ENCODE data around the gene TFDP3.

Gene TFDP3

GRCh38 chrX:133218329-133218728 lies at the start of gene TFDP3:
Gene TFDP3, minus strand, starts transcription at chrX:133218354. Its CDS starts 95 bp downstream, at chrX:133218259.
- Mint-ChIP-seq H3K9me3 (no peaks in the 10 kb centered on the region), H3K27ac (no peak within 1 kb of the TSS), H3K4me1 (ENCODE audit: low read depth) (no peaks in the 10 kb centered on the region), H3K4me3 (no peak within 1 kb of the TSS), H3K27me3 (ENCODE audit: low read depth) (no peaks in the 10 kb centered on the region), H3K36me3 (ENCODE audit: low read depth) (no peaks in the 10 kb centered on the region)
- no peak for DNase-seq (ENCODE audit: low spot score)

DNA sequence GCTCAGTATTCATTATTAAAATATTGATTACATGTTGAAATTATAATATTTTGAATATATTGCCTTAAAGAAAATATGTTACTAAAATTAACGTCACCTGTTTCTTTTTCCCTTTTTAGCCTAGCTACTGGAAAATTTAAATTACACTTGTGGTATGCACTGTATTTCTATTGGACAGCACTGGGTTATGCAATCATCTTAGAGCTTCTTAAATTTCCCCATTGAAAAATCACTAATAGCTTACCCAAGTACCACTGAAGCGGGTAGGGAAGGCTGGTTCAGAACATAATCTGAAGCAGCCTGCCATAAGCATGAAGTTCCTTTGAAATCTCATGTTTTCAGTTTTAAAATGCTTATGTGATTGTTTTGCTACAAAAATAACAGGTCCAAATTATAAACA lies 49.5 kb upstream of the TFDP3 start:
- Mint-ChIP-seq H3K4me1 (ENCODE audit: low read depth) (no peaks in the 10 kb centered on the region), H3K27ac (no peak overlapping the region), H3K27me3 (ENCODE audit: low read depth) (no peaks in the 10 kb centered on the region), H3K9me3 (no peaks in the 10 kb centered on the region), H3K36me3 (ENCODE audit: low read depth) (no peaks in the 10 kb centered on the region), H3K4me3 (no peak overlapping the region)
- no peak for DNase-seq (ENCODE audit: low spot score)

GRCh38 chrX:133265331-133265730 lies 47.2 kb upstream of the TFDP3 start:
- H3K4me3 Mint-ChIP-seq = no peak overlapping the region
- no peaks in the 10 kb centered on the region for H3K4me1 Mint-ChIP-seq (ENCODE audit: low read depth)
- no peaks in the 10 kb centered on the region for H3K36me3 Mint-ChIP-seq (ENCODE audit: low read depth)
- no peaks in the 10 kb centered on the region for H3K27me3 Mint-ChIP-seq (ENCODE audit: low read depth)
- H3K9me3 Mint-ChIP-seq = no peaks in the 10 kb centered on the region
- no peak overlapping the region for H3K27ac Mint-ChIP-seq
- DNase-seq (ENCODE audit: low spot score) = no peak

DNA sequence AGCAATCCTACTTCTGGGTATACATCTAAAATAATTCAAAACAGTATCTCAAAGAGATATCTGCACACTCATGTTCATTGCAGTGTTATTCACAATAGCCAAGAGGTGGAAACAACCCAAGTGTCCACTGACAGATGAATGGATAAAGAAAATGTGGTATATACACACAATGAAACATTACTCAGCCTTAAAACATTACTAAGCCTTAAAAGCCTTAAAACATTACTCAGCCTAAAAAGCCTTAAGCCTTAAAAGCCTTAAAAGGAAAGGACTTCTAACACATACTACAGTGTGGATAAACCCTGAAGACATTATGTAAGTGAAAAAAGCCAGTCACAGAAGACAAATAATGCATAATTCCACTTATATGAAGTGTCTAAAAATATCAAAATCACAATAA lies 40.3 kb upstream of the TFDP3 start:
- DNase-seq (ENCODE audit: low spot score) = no peak
- Mint-ChIP-seq H3K9me3 (no peaks in the 10 kb centered on the region), H3K27me3 (ENCODE audit: low read depth) (no peaks in the 10 kb centered on the region), H3K4me3 (no peak overlapping the region), H3K36me3 (ENCODE audit: low read depth) (no peaks in the 10 kb centered on the region), H3K27ac (no peak overlapping the region), H3K4me1 (ENCODE audit: low read depth) (no peaks in the 10 kb centered on the region)

DNA sequence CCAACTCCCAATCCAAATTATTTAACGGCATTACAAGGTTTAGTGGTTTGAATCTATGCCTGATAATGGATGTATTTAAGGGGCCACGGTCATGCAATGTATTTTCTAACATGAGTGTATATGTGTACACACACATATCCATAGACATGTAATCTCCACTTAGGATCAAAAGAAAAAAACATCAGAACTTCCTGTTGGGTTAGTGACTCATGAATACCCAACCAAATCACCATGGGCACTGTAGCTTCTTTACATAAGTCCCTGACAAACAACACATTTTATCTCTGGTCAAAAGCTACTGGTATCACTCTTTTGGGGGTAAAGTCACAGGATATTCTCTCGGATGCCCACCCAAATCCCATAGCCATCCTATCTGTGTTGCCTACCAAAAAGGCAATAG lies 36.5 kb upstream of the TFDP3 start:
- Mint-ChIP-seq H3K4me1 (ENCODE audit: low read depth) (no peaks in the 10 kb centered on the region), H3K27ac (no peak overlapping the region), H3K4me3 (no peak overlapping the region), H3K9me3 (no peaks in the 10 kb centered on the region), H3K36me3 (ENCODE audit: low read depth) (no peaks in the 10 kb centered on the region), H3K27me3 (ENCODE audit: low read depth) (no peaks in the 10 kb centered on the region)
- DNase-seq (ENCODE audit: low spot score) = no peak

DNA sequence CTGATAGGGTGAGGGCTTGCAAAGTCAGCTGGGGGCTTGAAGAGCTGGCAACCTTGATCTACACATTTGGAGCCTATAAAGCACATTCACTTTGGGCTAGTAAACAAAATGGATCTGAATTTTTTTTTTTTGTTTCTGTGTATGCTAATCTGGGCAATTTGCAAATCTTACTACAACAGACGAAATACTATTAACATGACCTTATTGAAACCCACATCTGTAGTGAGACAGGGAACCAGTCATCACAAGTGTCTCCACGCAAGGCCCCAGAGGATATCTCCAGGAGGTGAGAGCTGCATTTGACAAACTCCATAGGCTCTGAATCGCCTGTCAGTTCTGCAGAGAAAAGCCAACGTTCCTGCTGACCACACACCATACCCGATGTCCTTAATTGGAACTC lies 33.0 kb upstream of the TFDP3 start:
- DNase-seq (ENCODE audit: low spot score) = no peak
- H3K36me3 Mint-ChIP-seq (ENCODE audit: low read depth) = no peaks in the 10 kb centered on the region
- no peaks in the 10 kb centered on the region for H3K27me3 Mint-ChIP-seq (ENCODE audit: low read depth)
- no peak overlapping the region for H3K4me3 Mint-ChIP-seq
- H3K27ac Mint-ChIP-seq = no peak overlapping the region
- H3K4me1 Mint-ChIP-seq (ENCODE audit: low read depth) = no peaks in the 10 kb centered on the region
- peaks cover 6% of the 10 kb centered on the region for H3K9me3 Mint-ChIP-seq

DNA sequence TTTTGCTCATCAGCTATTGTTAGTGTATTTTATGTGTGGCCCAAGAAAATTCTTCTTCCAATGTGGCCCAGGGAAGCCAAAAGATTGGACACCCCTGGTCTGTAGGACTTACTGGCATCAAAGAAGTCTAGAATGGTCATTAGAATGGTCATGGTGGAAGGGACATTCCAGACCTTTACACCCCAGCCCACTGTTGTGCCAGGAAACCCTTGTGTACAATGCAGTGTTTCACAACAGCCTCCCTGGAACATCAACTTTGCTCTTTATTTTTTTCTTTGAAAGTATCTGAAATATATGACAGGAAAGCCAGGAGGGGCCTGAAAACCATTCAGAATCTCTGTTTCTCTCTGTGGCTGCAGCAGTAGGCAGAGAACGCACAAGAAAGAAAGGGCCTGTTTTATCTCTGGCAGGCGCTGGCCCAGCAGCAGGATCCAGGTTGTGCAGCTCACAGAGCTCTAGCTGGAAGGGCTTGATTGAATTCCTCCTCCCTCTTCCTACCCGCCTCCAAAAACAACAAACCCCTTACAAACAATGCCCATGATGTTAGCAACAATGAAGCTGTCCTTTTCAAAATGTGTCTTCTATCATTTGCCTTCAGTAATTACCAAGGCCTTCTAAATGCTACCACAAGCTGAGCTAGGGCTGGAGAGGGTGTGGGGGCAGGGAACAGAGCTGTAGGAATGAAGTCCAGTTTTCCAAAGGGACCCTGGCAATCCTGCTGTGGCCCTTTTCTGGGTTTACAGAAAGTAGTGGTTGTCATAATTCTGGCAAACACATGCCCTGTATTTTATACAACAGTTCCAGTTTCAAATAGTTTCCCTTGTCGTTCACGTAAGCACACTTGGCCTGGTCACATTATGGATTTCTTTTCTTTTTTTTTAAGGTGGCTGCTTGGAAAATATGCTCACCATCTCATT lies 32.3 kb upstream of the TFDP3 start:
- no peak for DNase-seq (ENCODE audit: low spot score)
- Mint-ChIP-seq H3K4me1 (ENCODE audit: low read depth) (no peaks in the 10 kb centered on the region), H3K27ac (no peak overlapping the region), H3K27me3 (ENCODE audit: low read depth) (no peaks in the 10 kb centered on the region), H3K36me3 (ENCODE audit: low read depth) (no peaks in the 10 kb centered on the region), H3K4me3 (no peak overlapping the region), H3K9me3 (peaks cover 6% of the 10 kb centered on the region)

- H3K9me3 Mint-ChIP-seq = peaks cover 6% of the 10 kb centered on the region
- no peaks in the 10 kb centered on the region for H3K36me3 Mint-ChIP-seq (ENCODE audit: low read depth)
- no peaks in the 10 kb centered on the region for H3K27me3 Mint-ChIP-seq (ENCODE audit: low read depth)
- H3K4me1 Mint-ChIP-seq (ENCODE audit: low read depth) = no peaks in the 10 kb centered on the region
- no peak for DNase-seq (ENCODE audit: low spot score)
- H3K27ac Mint-ChIP-seq = no peak overlapping the region
- H3K4me3 Mint-ChIP-seq = no peak overlapping the region
Measured at GRCh38 chrX:133249266-133250058, 31.3 kb upstream of the TFDP3 start.

GRCh38 chrX:133248177-133248576 lies 30.0 kb upstream of the TFDP3 start:
- no peak for DNase-seq (ENCODE audit: low spot score)
- Mint-ChIP-seq H3K27ac (no peak overlapping the region), H3K36me3 (ENCODE audit: low read depth) (no peaks in the 10 kb centered on the region)

GRCh38 chrX:133246921-133247320 lies 28.8 kb upstream of the TFDP3 start:
- Mint-ChIP-seq H3K27me3 (ENCODE audit: low read depth) (no peaks in the 10 kb centered on the region), H3K4me1 (ENCODE audit: low read depth) (no peaks in the 10 kb centered on the region), H3K27ac (no peak overlapping the region), H3K9me3 (peaks cover 6% of the 10 kb centered on the region), H3K4me3 (no peak overlapping the region), H3K36me3 (ENCODE audit: low read depth) (no peaks in the 10 kb centered on the region)
- DNase-seq (ENCODE audit: low spot score) = no peak

More at GRCh38 chrX:133248177-133248576, 30.0 kb upstream of the TFDP3 start:
- no peak overlapping the region for H3K4me3 Mint-ChIP-seq
- no peaks in the 10 kb centered on the region for H3K4me1 Mint-ChIP-seq (ENCODE audit: low read depth)
- H3K27me3 Mint-ChIP-seq (ENCODE audit: low read depth) = no peaks in the 10 kb centered on the region
- H3K9me3 Mint-ChIP-seq = peaks cover 6% of the 10 kb centered on the region

- no peak overlapping the region for H3K4me3 Mint-ChIP-seq
- DNase-seq (ENCODE audit: low spot score) = no peak
- no peaks in the 10 kb centered on the region for H3K36me3 Mint-ChIP-seq (ENCODE audit: low read depth)
- no peaks in the 10 kb centered on the region for H3K4me1 Mint-ChIP-seq (ENCODE audit: low read depth)
- no peak overlapping the region for H3K27ac Mint-ChIP-seq
- no peaks in the 10 kb centered on the region for H3K9me3 Mint-ChIP-seq
- H3K27me3 Mint-ChIP-seq (ENCODE audit: low read depth) = no peaks in the 10 kb centered on the region
Measured at GRCh38 chrX:133235830-133236229, 17.7 kb upstream of the TFDP3 start.

GRCh38 chrX:133232331-133232730 lies 14.2 kb upstream of the TFDP3 start:
- no peak for DNase-seq (ENCODE audit: low spot score)
- Mint-ChIP-seq H3K27me3 (ENCODE audit: low read depth) (no peaks in the 10 kb centered on the region), H3K4me1 (ENCODE audit: low read depth) (no peaks in the 10 kb centered on the region), H3K9me3 (no peaks in the 10 kb centered on the region), H3K27ac (no peak overlapping the region), H3K36me3 (ENCODE audit: low read depth) (no peaks in the 10 kb centered on the region), H3K4me3 (no peak overlapping the region)

GRCh38 chrX:133229361-133229760 lies 11.2 kb upstream of the TFDP3 start:
- Mint-ChIP-seq H3K36me3 (ENCODE audit: low read depth) (no peaks in the 10 kb centered on the region), H3K4me3 (no peak overlapping the region), H3K4me1 (ENCODE audit: low read depth) (no peaks in the 10 kb centered on the region), H3K9me3 (no peaks in the 10 kb centered on the region), H3K27ac (no peak overlapping the region), H3K27me3 (ENCODE audit: low read depth) (no peaks in the 10 kb centered on the region)
- no peak for DNase-seq (ENCODE audit: low spot score)

- Mint-ChIP-seq H3K36me3 (ENCODE audit: low read depth) (no peaks in the 10 kb centered on the region), H3K27ac (no peak overlapping the region), H3K27me3 (ENCODE audit: low read depth) (no peaks in the 10 kb centered on the region), H3K4me3 (no peak overlapping the region), H3K4me1 (ENCODE audit: low read depth) (no peaks in the 10 kb centered on the region), H3K9me3 (no peaks in the 10 kb centered on the region)
- no peak for DNase-seq (ENCODE audit: low spot score)
Measured at GRCh38 chrX:133215747-133216146, 2.4 kb downstream of the TFDP3 start.

All from T-helper 2 cell treated with Interferon-gamma antibody and Interleukin-4, amounts not matched to agents 5 μg/mL and 100 μg/mL, for 36 hours (primary cell).